ENCODE data around the gene WDR88.

GRCh38 chr19:33197591-33198000 lies 65.7 kb downstream of the WDR88 start:
- TF ChIP-seq CTCF (conservative IDR thresholded peaks at IDR 0.05; ENCODE audit: low read length) (no peak), EZH2phosphoT487 (IDR thresholded peaks at IDR 0.05; ENCODE audit: borderline replicate concordance, low read depth, low read length) (no peak)

Measured in OCI-LY7 (cell line).